ENCODE data around the gene CNTNAP1. TPM values are rescaled to one million over a fixed set of nuclear protein-coding genes. Genes with fewer than 3 reads are reported as not detected.

The CNTNAP1 gene

Small RNA genes within 50 kb of the gene (microRNA-seq; reads per million reads assigned to microRNA genes)
- gene MIR6780A: not detected
